NCI-H774 (cell line): ENCODE measurements around the gene BORCS5.
"Not testable (repeated sequence)": the region's sequence is repeated elsewhere in the genome, so short reads cannot be mapped to it uniquely, and the experiment has no call there.

Experiments
- DNase-seq: peaks from one replicate; lab custom pipeline; 2025; lab: John Stamatoyannopoulos, UW

BORCS5 gene

GRCh38 chr12:12488296-12488695, 131.4 kb downstream of the BORCS5 start:
- no peak for DNase-seq

GRCh38 chr12:12488823-12489550, 132.1 kb downstream of the BORCS5 start:
- no peak for DNase-seq

- no peak for DNase-seq
Observed at GRCh38 chr12:12491606-12492005, 134.7 kb downstream of the BORCS5 start.

GRCh38 chr12:12492547-12492946, 135.7 kb downstream of the BORCS5 start:
- no peak for DNase-seq

- no peak for DNase-seq
Observed at GRCh38 chr12:12495536-12495935, 138.7 kb downstream of the BORCS5 start.

- no peak for DNase-seq
Observed at GRCh38 chr12:12498210-12498609, 141.3 kb downstream of the BORCS5 start.

GRCh38 chr12:12499909-12500604, 143.2 kb downstream of the BORCS5 start:
- no peak for DNase-seq

- DNase-seq = no peak
Observed at GRCh38 chr12:12501121-12501520, 144.2 kb downstream of the BORCS5 start.

GRCh38 chr12:12502130-12502814, 145.4 kb downstream of the BORCS5 start:
- not testable (repeated sequence) for DNase-seq

GRCh38 chr12:12502815-12503151, 145.9 kb downstream of the BORCS5 start:
- no peak for DNase-seq

- no peak for DNase-seq
Observed at GRCh38 chr12:12503384-12504078, 146.7 kb downstream of the BORCS5 start.

GRCh38 chr12:12505544-12506495, 148.9 kb downstream of the BORCS5 start:
- DNase-seq = no peak

GRCh38 chr12:12506496-12506890, 149.6 kb downstream of the BORCS5 start:
- DNase-seq = no peak

- no peak for DNase-seq
Observed at GRCh38 chr12:12507121-12507520, 150.2 kb downstream of the BORCS5 start.

GRCh38 chr12:12508612-12509011, 151.7 kb downstream of the BORCS5 start:
- no peak for DNase-seq

- no peak for DNase-seq
Observed at GRCh38 chr12:12510141-12510540, 153.3 kb downstream of the BORCS5 start.

GRCh38 chr12:12510551-12510950, 153.7 kb downstream of the BORCS5 start:
- DNase-seq = no peak

GRCh38 chr12:12511021-12511783, 154.3 kb downstream of the BORCS5 start:
- DNase-seq = no peak

- DNase-seq = no peak
Observed at GRCh38 chr12:12511895-12512711, 155.2 kb downstream of the BORCS5 start.
